Keratinocyte (primary cell): ENCODE measurements around the gene HOXC4. TPM values are rescaled to one million over a fixed set of nuclear protein-coding genes. Genes with fewer than 3 reads are reported as not detected.

Experiments
- DNase-seq: peaks from one replicate; pipeline ENCODE4 v3.0.0-alpha.2; 2011; ENCODE audit warnings: low read depth, missing footprints, low spot score
- FAIRE-seq: peaks from 2 replicates; lab custom pipeline; 2011; peaks lifted over from hg19 to GRCh38; lab: Jason Lieb, UNC
- H2AFZ ChIP-seq: 2 replicates; pipeline ENCODE4 v1.6.0; 2012; ENCODE audit warnings: low read length, control low read depth, inconsistent platforms; ENCODE audit not compliant: control insufficient read depth
- H3K27ac ChIP-seq: 2 replicates; pipeline ENCODE4 v1.5.1; 2011; ENCODE audit warnings: low read length; ENCODE audit not compliant: control insufficient read depth, insufficient read depth
- H3K27me3 ChIP-seq: 3 replicates; pipeline ENCODE4 v1.6.0; 2011; ENCODE audit warnings: low read length; ENCODE audit not compliant: control insufficient read depth, insufficient read depth; ENCODE audit errors: extremely low read depth
- H3K36me3 ChIP-seq, 2 experiments: 2 replicates in 1 of 2; 3 replicates in 1 of 2; pipeline ENCODE4 v1.5.1; 2011; ENCODE audit warnings: low read length in 2 of 2, mild to moderate bottlenecking in 1 of 2; ENCODE audit not compliant: control insufficient read depth in 2 of 2, insufficient read depth in 2 of 2; ENCODE audit errors: extremely low read depth in 1 of 2
- H3K4me1 ChIP-seq: 3 replicates; pipeline ENCODE4 v1.5.1; 2011; ENCODE audit warnings: low read length; ENCODE audit not compliant: control insufficient read depth, insufficient read depth; ENCODE audit errors: extremely low read depth
- H3K4me2 ChIP-seq: 3 replicates; pipeline ENCODE4 v1.6.0; 2011; ENCODE audit warnings: low read depth, low read length; ENCODE audit not compliant: control insufficient read depth, insufficient read depth; ENCODE audit errors: extremely low read depth
- H3K4me3 ChIP-seq, 3 experiments: fragments of 200-600 bp in 1 of 3; sonication (generic) in 1 of 3; 2 replicates in 2 of 3; 3 replicates in 1 of 3; pipeline ENCODE4 v1.5.1; 2011 to 2016; ENCODE audit warnings: low read length in 3 of 3, mild to moderate bottlenecking in 3 of 3, control low read depth in 2 of 3, inconsistent platforms in 1 of 3, low read depth in 1 of 3, mixed read lengths in 1 of 3, mixed run types in 1 of 3, moderate library complexity in 1 of 3; ENCODE audit not compliant: control insufficient read depth in 2 of 3, insufficient read depth in 2 of 3; ENCODE audit errors: extremely low read depth in 1 of 3
- H3K79me2 ChIP-seq: 2 replicates; pipeline ENCODE4 v1.6.0; 2012; ENCODE audit warnings: low read length; ENCODE audit not compliant: control insufficient read depth, insufficient read depth
- H3K9ac ChIP-seq: 3 replicates; pipeline ENCODE4 v1.6.0; 2011; ENCODE audit warnings: low read length; ENCODE audit not compliant: control insufficient read depth, insufficient read depth; ENCODE audit errors: extremely low read depth
- H3K9me1 ChIP-seq: 3 replicates; pipeline ENCODE4 v1.6.0; 2011; ENCODE audit warnings: low read length; ENCODE audit not compliant: control insufficient read depth, insufficient read depth; ENCODE audit errors: extremely low read depth
- H3K9me3 ChIP-seq: 2 replicates; pipeline ENCODE4 v1.5.1; 2012; ENCODE audit warnings: low read depth, low read length; ENCODE audit not compliant: control insufficient read depth
- H4K20me1 ChIP-seq: 3 replicates; pipeline ENCODE4 v1.6.0; 2011; ENCODE audit warnings: low read length; ENCODE audit not compliant: control insufficient read depth, insufficient read depth; ENCODE audit errors: extremely low read depth
- EZH2 ChIP-seq: IDR thresholded peaks from one replicate; pipeline ENCODE4 v1.6.1; 2012; ENCODE audit warnings: inconsistent platforms, mild to moderate bottlenecking, low read length, moderate library complexity
- dilution Hi-C: fragments of 300-500 bp; cut with MboI; formaldehyde crosslinking; loops from one replicate; pipeline ENCODE4 v1.7.0; 2020; ENCODE audit warnings: low sequenced_read_pairs; ENCODE audit not compliant: extremely low pct_ligation_motif_present
- polyA plus RNA-seq, 5 experiments: library from polyadenylated mRNA; depleted of rRNA in 3 of 5; stranded (reverse) in 3 of 5; stranded (forward) in 1 of 5; unstranded in 1 of 5; fragments of >200 nt; gene quantifications; 1 replicate in 1 of 5; 2 replicates in 3 of 5; 3 replicates in 1 of 5; pipeline versions ENCODE4 v1.2.1 to v1.2.3, GENCODE V29; 2011 to 2012; ENCODE audit warnings: missing spikeins in 2 of 5, low read depth in 1 of 5, low replicate concordance in 1 of 5
- TF ChIP-seq, protein P1 (sequence below), 3 experiments: IDR thresholded peaks in 1 of 3; conservative IDR thresholded peaks in 1 of 3; optimal IDR thresholded peaks in 1 of 3; 2 replicates in 2 of 3; 3 replicates in 1 of 3; pipeline versions ENCODE3 to v1.5.1; 2011; ENCODE audit warnings: low read length in 3 of 3, mild to moderate bottlenecking in 3 of 3, moderate library complexity in 2 of 3, control low read depth in 1 of 3, inconsistent platforms in 1 of 3; ENCODE audit not compliant: insufficient read depth in 2 of 3; ENCODE audit errors: extremely low read depth in 1 of 3

HOXC4 gene
- polyA plus RNA-seq, 1 donor (not counting 4 experiments of a cell fraction or from before 2014, with no cell fraction given), result 1.8 TPM

DNA sequence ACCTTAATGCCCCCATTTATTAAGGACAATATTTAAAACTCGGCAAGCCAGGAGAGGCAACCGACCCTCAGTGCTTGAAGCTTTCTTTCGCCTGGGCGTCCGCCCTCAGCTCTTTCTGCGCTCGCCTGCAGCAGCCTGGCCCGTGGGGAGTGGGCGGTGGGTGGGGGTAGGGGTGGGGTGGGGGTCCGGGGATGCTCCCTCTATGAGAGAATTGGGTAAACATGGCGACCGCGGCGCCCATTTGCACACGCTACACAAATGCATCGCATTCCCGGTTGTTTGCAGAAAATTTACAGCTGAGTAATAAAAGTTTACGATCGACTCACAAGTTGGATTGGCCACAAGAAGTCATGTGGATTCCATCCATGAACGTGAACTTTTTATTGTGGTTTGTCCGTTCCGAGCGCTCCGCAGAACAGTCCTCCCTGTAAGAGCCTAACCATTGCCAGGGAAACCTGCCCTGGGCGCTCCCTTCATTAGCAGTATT, 37.1 kb upstream of the HOXC4 start:
- Histone ChIP-seq H3K9me1 (no peaks in the 10 kb centered on the region), H3K4me3 (peak overlapping the region; percentile 56 to 95 (median 87)), H3K9me3 (no peaks in the 10 kb centered on the region), H3K36me3 (no peaks in the 10 kb centered on the region), H3K27ac (peak overlapping the region; percentile 98), H3K4me2 (peak overlapping the region; percentile 98), H4K20me1 (no peaks in the 10 kb centered on the region), H3K4me1 (peaks cover 33% of the 10 kb centered on the region), H3K27me3 (no peaks in the 10 kb centered on the region), H2AFZ (peak overlapping the region; percentile 78), H3K79me2 (peaks cover 43% of the 10 kb centered on the region), H3K9ac (peak overlapping the region; percentile 98)
- FAIRE-seq, result peak; percentile 81
- TF ChIP-seq, protein P1, sequence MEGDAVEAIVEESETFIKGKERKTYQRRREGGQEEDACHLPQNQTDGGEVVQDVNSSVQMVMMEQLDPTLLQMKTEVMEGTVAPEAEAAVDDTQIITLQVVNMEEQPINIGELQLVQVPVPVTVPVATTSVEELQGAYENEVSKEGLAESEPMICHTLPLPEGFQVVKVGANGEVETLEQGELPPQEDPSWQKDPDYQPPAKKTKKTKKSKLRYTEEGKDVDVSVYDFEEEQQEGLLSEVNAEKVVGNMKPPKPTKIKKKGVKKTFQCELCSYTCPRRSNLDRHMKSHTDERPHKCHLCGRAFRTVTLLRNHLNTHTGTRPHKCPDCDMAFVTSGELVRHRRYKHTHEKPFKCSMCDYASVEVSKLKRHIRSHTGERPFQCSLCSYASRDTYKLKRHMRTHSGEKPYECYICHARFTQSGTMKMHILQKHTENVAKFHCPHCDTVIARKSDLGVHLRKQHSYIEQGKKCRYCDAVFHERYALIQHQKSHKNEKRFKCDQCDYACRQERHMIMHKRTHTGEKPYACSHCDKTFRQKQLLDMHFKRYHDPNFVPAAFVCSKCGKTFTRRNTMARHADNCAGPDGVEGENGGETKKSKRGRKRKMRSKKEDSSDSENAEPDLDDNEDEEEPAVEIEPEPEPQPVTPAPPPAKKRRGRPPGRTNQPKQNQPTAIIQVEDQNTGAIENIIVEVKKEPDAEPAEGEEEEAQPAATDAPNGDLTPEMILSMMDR (optimal IDR thresholded peaks at IDR 0.05 in 1 of 3, IDR thresholded peaks at IDR 0.05 in 1 of 3, conservative IDR thresholded peaks at IDR 0.05 in 1 of 3; ENCODE audit: extremely low read depth in 1 of 3, insufficient read depth in 2 of 3, low read length in 3 of 3), result no peak
- no peak for TF ChIP-seq EZH2
- no peak for DNase-seq
- dilution Hi-C loops, result no loop called here

DNA sequence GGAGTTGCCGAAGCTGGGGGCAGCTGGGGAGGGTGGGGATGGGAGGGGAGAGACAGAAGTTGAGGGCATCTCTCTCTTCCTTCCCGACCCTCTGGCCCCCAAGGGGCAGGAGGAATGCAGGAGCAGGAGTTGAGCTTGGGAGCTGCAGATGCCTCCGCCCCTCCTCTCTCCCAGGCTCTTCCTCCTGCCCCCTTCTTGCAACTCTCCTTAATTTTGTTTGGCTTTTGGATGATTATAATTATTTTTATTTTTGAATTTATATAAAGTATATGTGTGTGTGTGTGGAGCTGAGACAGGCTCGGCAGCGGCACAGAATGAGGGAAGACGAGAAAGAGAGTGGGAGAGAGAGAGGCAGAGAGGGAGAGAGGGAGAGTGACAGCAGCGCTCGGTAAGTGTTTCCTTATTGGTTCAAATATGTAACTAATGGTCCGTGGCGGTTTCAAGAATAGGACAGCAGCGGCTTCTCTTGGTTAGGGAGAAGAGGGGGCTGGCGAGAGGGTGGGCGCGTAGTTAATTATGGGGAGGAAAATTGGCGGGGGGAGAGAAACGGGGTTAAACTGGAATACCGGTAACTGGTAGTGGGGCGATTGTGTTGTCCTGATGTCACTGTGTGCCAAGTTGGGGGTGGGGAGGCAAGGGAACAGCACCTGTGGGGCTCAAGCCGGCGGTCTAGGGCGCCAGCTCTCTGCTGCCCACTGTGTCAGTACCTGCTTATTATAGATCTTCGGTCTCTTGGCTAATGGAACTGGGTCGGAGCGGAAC, 36.4 kb upstream of the HOXC4 start:
- Histone ChIP-seq H3K4me2 (peak overlapping the region; percentile 98), H3K9me3 (no peaks in the 10 kb centered on the region), H3K27ac (peak overlapping the region; percentile 98), H3K27me3 (no peaks in the 10 kb centered on the region), H2AFZ (peak overlapping the region; percentile 54), H3K9me1 (no peaks in the 10 kb centered on the region), H4K20me1 (no peaks in the 10 kb centered on the region), H3K4me3 (peak overlapping the region; percentile 56 to 95 (median 87)), H3K9ac (peak overlapping the region; percentile 98), H3K4me1 (peaks cover 40% of the 10 kb centered on the region), H3K36me3 (no peaks in the 10 kb centered on the region), H3K79me2 (peaks cover 50% of the 10 kb centered on the region)
- FAIRE-seq (no peak), DNase-seq (no peak)
- dilution Hi-C loops, result no loop called here
- TF ChIP-seq, protein P1 (optimal IDR thresholded peaks at IDR 0.05 in 1 of 3, IDR thresholded peaks at IDR 0.05 in 1 of 3, conservative IDR thresholded peaks at IDR 0.05 in 1 of 3; ENCODE audit: extremely low read depth in 1 of 3, insufficient read depth in 2 of 3, low read length in 3 of 3), result peak in 1 of 3 experiments; percentile 23
- no peak for TF ChIP-seq EZH2
